Calu3 (cell line): Measurements from ENCODE around the gene RAD51C. TPM values are rescaled to one million over a fixed set of nuclear protein-coding genes. Genes with fewer than 3 reads are reported as not detected.
"Not testable (repeated sequence)": the region's sequence is repeated elsewhere in the genome, so short reads cannot be mapped to it uniquely, and the experiment has no call there.

ENCODE experiments used
- BruUV-seq: library from RNA; stranded (reverse); fragments of 400-500 nt; replicated peaks from 2 replicates; lab custom pipeline; 2021; lab: Mats Ljungman, UMichigan
- CTCF ChIA-PET: fragments of 300-600 bp; sonication (Branson Sonifier 250); formaldehyde crosslinking; loops from one replicate; lab custom pipeline; 2022; ENCODE audit warnings: antibody characterized with exemption; lab: Charles Lee
- DNase-seq: peaks from one replicate; pipeline ENCODE4 v3.0.0; 2022
- H3K27ac Mint-ChIP-seq: one replicate; pipeline ENCODE4 v1.8.0; 2022; ENCODE audit warnings: mixed read lengths; ENCODE audit not compliant: unreplicated experiment
- H3K27me3 Mint-ChIP-seq: one replicate; pipeline ENCODE4 v1.8.0; 2022; ENCODE audit warnings: mixed read lengths; ENCODE audit not compliant: unreplicated experiment
- H3K36me3 Mint-ChIP-seq: one replicate; pipeline ENCODE4 v1.8.0; 2022; ENCODE audit warnings: mild to moderate bottlenecking, moderate library complexity, mixed read lengths; ENCODE audit not compliant: insufficient read depth, unreplicated experiment
- H3K4me1 Mint-ChIP-seq: one replicate; pipeline ENCODE4 v1.8.0; 2022; ENCODE audit warnings: mild to moderate bottlenecking, low read depth, mixed read lengths; ENCODE audit not compliant: unreplicated experiment
- H3K4me3 Mint-ChIP-seq: one replicate; pipeline ENCODE4 v1.8.0; 2022; ENCODE audit warnings: mild to moderate bottlenecking, low read depth, moderate library complexity, mixed read lengths; ENCODE audit not compliant: unreplicated experiment
- H3K9me3 Mint-ChIP-seq: one replicate; pipeline ENCODE4 v1.8.0; 2022; ENCODE audit warnings: low read depth, mixed read lengths; ENCODE audit not compliant: unreplicated experiment
- intact Hi-C: fragments of 100-400 bp; cut with micrococcal nuclease; formaldehyde crosslinking; loops from one replicate; pipeline ENCODE4 v1.10.0; 2022; ENCODE audit not compliant: unreplicated experiment
- total RNA-seq: library from RNA; stranded (reverse); gene quantifications from 2 replicates; pipeline ENCODE4 v1.2.3, GENCODE V29; 2022
- TF ChIP-seq, protein P1 (sequence below): fragments of 200-600 bp; IDR thresholded peaks from one replicate; pipeline ENCODE4 v1.8.0; 2022; ENCODE audit warnings: antibody characterized with exemption; ENCODE audit not compliant: unreplicated experiment

Gene RAD51C
- total RNA-seq, 1 experiment from 2014 or later: 28.4 TPM

- H3K4me3 Mint-ChIP-seq: no peak overlapping the region
- TF ChIP-seq, protein P1, sequence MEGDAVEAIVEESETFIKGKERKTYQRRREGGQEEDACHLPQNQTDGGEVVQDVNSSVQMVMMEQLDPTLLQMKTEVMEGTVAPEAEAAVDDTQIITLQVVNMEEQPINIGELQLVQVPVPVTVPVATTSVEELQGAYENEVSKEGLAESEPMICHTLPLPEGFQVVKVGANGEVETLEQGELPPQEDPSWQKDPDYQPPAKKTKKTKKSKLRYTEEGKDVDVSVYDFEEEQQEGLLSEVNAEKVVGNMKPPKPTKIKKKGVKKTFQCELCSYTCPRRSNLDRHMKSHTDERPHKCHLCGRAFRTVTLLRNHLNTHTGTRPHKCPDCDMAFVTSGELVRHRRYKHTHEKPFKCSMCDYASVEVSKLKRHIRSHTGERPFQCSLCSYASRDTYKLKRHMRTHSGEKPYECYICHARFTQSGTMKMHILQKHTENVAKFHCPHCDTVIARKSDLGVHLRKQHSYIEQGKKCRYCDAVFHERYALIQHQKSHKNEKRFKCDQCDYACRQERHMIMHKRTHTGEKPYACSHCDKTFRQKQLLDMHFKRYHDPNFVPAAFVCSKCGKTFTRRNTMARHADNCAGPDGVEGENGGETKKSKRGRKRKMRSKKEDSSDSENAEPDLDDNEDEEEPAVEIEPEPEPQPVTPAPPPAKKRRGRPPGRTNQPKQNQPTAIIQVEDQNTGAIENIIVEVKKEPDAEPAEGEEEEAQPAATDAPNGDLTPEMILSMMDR: no peak
- intact Hi-C loops: no loop called here
- peaks cover 12% of the 10 kb centered on the region for H3K36me3 Mint-ChIP-seq
- H3K27ac Mint-ChIP-seq: no peak overlapping the region
- H3K9me3 Mint-ChIP-seq: no peaks in the 10 kb centered on the region
- CTCF ChIA-PET: no interaction called here
- H3K27me3 Mint-ChIP-seq: no peaks in the 10 kb centered on the region
- no peaks in the 10 kb centered on the region for H3K4me1 Mint-ChIP-seq
- no peak for DNase-seq
- BruUV-seq: no TSS peak
These were observed 3.9 kb upstream of the RAD51C start for GRCh38 chr17:58688521-58688920.

GRCh38 chr17:58690033-58690432, 2.4 kb upstream of the RAD51C start:
- H3K4me3 Mint-ChIP-seq, H3K27ac Mint-ChIP-seq, H3K4me1 Mint-ChIP-seq, H3K27me3 Mint-ChIP-seq, H3K9me3 Mint-ChIP-seq, DNase-seq, intact Hi-C loops, CTCF ChIA-PET, BruUV-seq: not testable (repeated sequence)
- H3K36me3 Mint-ChIP-seq: peaks cover 12% of the 10 kb centered on the region

GRCh38 chr17:58691701-58692238, 632 bp upstream of the RAD51C start, which contains the start of gene TEX14:
Gene TEX14 (minus strand): TSS chr17:58692045. CDS start chr17:58652001, 40,044 bp downstream.
- H3K27ac Mint-ChIP-seq: peak within 1 kb of the TSS; percentile 88
- TF ChIP-seq, protein P1: no peak
- BruUV-seq: no TSS peak
- no peak for DNase-seq
- H3K27me3 Mint-ChIP-seq: no peaks in the 10 kb centered on the region
- intact Hi-C loops: no loop called here
- H3K4me3 Mint-ChIP-seq: peak within 1 kb of the TSS; percentile 86
- H3K4me1 Mint-ChIP-seq: no peaks in the 10 kb centered on the region
- no peaks in the 10 kb centered on the region for H3K9me3 Mint-ChIP-seq
- peaks cover 12% of the 10 kb centered on the region for H3K36me3 Mint-ChIP-seq
- CTCF ChIA-PET: interaction anchor here (1.1 to 1.3 kb wide), 3 partner anchors 22 to 104 kb away, joined by 3 to 13 read pairs (median 4); no protein-coding TSS in a partner anchor

DNA sequence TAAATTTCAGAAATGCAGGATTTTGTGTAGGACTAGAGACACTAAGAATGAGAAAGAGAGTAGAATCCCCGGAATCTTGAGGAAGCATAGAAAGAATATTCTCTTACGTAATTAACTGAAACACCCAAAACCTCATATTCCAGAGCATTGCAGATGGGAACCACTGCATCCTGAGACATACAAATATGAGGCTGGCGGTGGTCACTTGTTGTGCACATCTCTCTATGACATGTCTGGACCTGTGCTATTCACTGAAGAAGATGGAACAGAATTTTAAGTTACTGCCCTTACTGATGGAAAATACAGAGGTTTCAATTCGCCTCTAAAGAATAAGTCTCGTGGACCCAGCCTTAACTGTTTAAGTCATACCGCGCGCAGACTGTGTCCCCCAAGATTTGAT, 806 bp downstream of the RAD51C start:
- Mint-ChIP-seq H3K9me3 (no peaks in the 10 kb centered on the region), H3K27me3 (no peaks in the 10 kb centered on the region), H3K27ac (peak overlapping the region; percentile 88), H3K36me3 (peaks cover 12% of the 10 kb centered on the region), H3K4me3 (peak overlapping the region; percentile 86), H3K4me1 (no peaks in the 10 kb centered on the region)
- intact Hi-C loops: no loop called here
- BruUV-seq: no TSS peak
- DNase-seq: no peak
- TF ChIP-seq, protein P1: no peak
- CTCF ChIA-PET: interaction anchor here (0.6 to 1.3 kb wide), 4 partner anchors 23 to 174 kb away, joined by 3 to 13 read pairs (median 4); no protein-coding TSS in a partner anchor

DNA sequence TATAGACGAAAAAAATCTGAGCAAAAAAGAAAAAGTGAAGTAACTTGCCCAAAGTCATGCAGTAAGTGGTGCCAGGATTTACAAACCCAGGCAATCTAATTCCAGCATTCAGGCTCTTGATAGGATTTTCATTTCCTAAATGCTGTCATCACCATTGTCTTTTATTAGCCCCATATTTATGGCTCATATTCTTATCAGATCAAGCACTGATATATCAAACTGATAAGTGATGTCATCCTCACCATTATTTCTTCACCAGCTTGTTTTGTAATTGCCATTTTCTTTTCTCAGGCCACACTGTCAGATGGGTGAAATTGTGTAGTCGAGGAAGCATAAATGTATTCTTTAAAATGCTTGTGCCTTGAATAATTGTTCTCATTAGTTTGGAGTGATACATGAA, 1.3 kb downstream of the RAD51C start:
- BruUV-seq: no TSS peak
- TF ChIP-seq, protein P1: no peak
- intact Hi-C loops: no loop called here
- Mint-ChIP-seq H3K27ac (no peak overlapping the region), H3K27me3 (no peaks in the 10 kb centered on the region), H3K9me3 (no peaks in the 10 kb centered on the region), H3K36me3 (peaks cover 12% of the 10 kb centered on the region), H3K4me3 (peak overlapping the region; percentile 86), H3K4me1 (no peaks in the 10 kb centered on the region)
- DNase-seq: no peak
- CTCF ChIA-PET: interaction anchor here (0.6 to 1.1 kb wide), 2 partner anchors 141 to 759 kb away, joined by 3 read pairs; no protein-coding TSS in a partner anchor
